Iris pigment epithelial cell (primary cell): ENCODE measurements around the gene LRRK1.
"Not testable (repeated sequence)": the region's sequence is repeated elsewhere in the genome, so short reads cannot be mapped to it uniquely, and the experiment has no call there.

ENCODE experiments used
- DNase-seq: peaks from one replicate; pipeline ENCODE4 v3.0.0-alpha.2; 2011; ENCODE audit warnings: low read depth

The LRRK1 gene

GRCh38 chr15:101095796-101096406, 176.7 kb downstream of the LRRK1 start:
- not testable (repeated sequence) for DNase-seq

GRCh38 chr15:101097111-101097510, 178.0 kb downstream of the LRRK1 start:
- no peak for DNase-seq

- DNase-seq, result no peak
These were observed 180.0 kb downstream of the LRRK1 start for GRCh38 chr15:101099183-101099582.

- DNase-seq, result no peak
These were observed 181.0 kb downstream of the LRRK1 start for GRCh38 chr15:101100118-101100517.

GRCh38 chr15:101100593-101101442, 181.7 kb downstream of the LRRK1 start:
- no peak for DNase-seq

GRCh38 chr15:101101676-101102075, 182.5 kb downstream of the LRRK1 start:
- DNase-seq, result no peak

GRCh38 chr15:101102746-101103145, 183.6 kb downstream of the LRRK1 start:
- DNase-seq, result no peak

GRCh38 chr15:101103598-101103997, 184.4 kb downstream of the LRRK1 start:
- DNase-seq, result no peak

- DNase-seq, result no peak
These were observed 185.0 kb downstream of the LRRK1 start for GRCh38 chr15:101104141-101104540.

- DNase-seq, result no peak
These were observed 186.1 kb downstream of the LRRK1 start for GRCh38 chr15:101105059-101105891.

- DNase-seq, result no peak
These were observed 187.9 kb downstream of the LRRK1 start for GRCh38 chr15:101107101-101107500.

GRCh38 chr15:101107625-101108460, 188.7 kb downstream of the LRRK1 start:
- no peak for DNase-seq

- no peak for DNase-seq
These were observed 189.3 kb downstream of the LRRK1 start for GRCh38 chr15:101108461-101108775.

- DNase-seq, result no peak
These were observed 189.6 kb downstream of the LRRK1 start for GRCh38 chr15:101108791-101109190.

GRCh38 chr15:101110681-101111569, 191.8 kb downstream of the LRRK1 start:
- DNase-seq, result no peak

- no peak for DNase-seq
These were observed 192.6 kb downstream of the LRRK1 start for GRCh38 chr15:101111570-101112262.

GRCh38 chr15:101112336-101113113, 193.4 kb downstream of the LRRK1 start:
- DNase-seq, result no peak

GRCh38 chr15:101113114-101114005, 194.2 kb downstream of the LRRK1 start:
- no peak for DNase-seq
